AG04450 (cell line): ENCODE measurements around the gene DRD2. TPM values are rescaled to one million over a fixed set of nuclear protein-coding genes. Genes with fewer than 3 reads are reported as not detected.

Experiments used
- CTCF ChIA-PET: fragments of 300-600, 350-600 bp; formaldehyde crosslinking; extraction: SDS; loops from one replicate; lab custom pipeline; 2022; ENCODE audit warnings: antibody characterized with exemption, inconsistent platforms; lab: Charles Lee
- POLR2A ChIA-PET: fragments of 350-600 bp; formaldehyde crosslinking; extraction: SDS; loops from one replicate; lab custom pipeline; 2021; ENCODE audit warnings: antibody characterized with exemption, inconsistent platforms; lab: Yijun Ruan, JAX
- DNase-seq: peaks from one replicate; pipeline ENCODE4 v3.0.0-alpha.2; 2011; ENCODE audit warnings: low read depth, low spot score
- H3K27ac ChIP-seq: one replicate; pipeline ENCODE4 v1.5.1; 2012; ENCODE audit warnings: low read depth, low read length, control low read depth
- H3K27me3 ChIP-seq: one replicate; pipeline ENCODE4 v1.6.0; 2012; ENCODE audit warnings: low read length; ENCODE audit not compliant: control insufficient read depth, insufficient read depth
- H3K4me3 ChIP-seq: 2 replicates; pipeline ENCODE4 v1.5.1; 2011; ENCODE audit warnings: mild to moderate bottlenecking, low read depth, low read length, control low read depth
- H3K9me3 ChIP-seq: 2 replicates; pipeline ENCODE4 v1.5.1; 2012; ENCODE audit warnings: low read length; ENCODE audit not compliant: control insufficient read depth, insufficient read depth
- CTCF ChIP-seq: IDR thresholded peaks from 2 replicates; pipeline ENCODE4 v1.5.1; 2011; ENCODE audit warnings: low read depth, low read length, control low read depth, inconsistent platforms
- polyA plus RNA-seq: library from polyadenylated mRNA; depleted of rRNA; stranded (reverse); fragments of >200 nt; gene quantifications from 2 replicates; pipeline ENCODE4 v1.2.3, GENCODE V29; 2011

DRD2 gene
- polyA plus RNA-seq, 1 experiment: not detected

GRCh38 chr11:113461639-113462038, 13.6 kb downstream of the DRD2 start:
- no peak for TF ChIP-seq CTCF
- Histone ChIP-seq H3K4me3 (no peak overlapping the region), H3K9me3 (no peaks in the 10 kb centered on the region), H3K27me3 (peaks cover 3% of the 10 kb centered on the region), H3K27ac (no peak overlapping the region)
- ChIA-PET CTCF (no interaction called here), POLR2A (no interaction called here)
- no peak for DNase-seq

- ChIA-PET CTCF (no interaction called here), POLR2A (no interaction called here)
- DNase-seq: no peak
- H3K27ac ChIP-seq: no peak overlapping the region
- no peak for TF ChIP-seq CTCF
- peaks cover 3% of the 10 kb centered on the region for H3K27me3 ChIP-seq
- no peaks in the 10 kb centered on the region for H3K9me3 ChIP-seq
- no peak overlapping the region for H3K4me3 ChIP-seq
Measured at GRCh38 chr11:113460469-113460868, 14.7 kb downstream of the DRD2 start.

GRCh38 chr11:113458189-113458588, 17.0 kb downstream of the DRD2 start:
- no peaks in the 10 kb centered on the region for H3K9me3 ChIP-seq
- DNase-seq: no peak
- ChIA-PET POLR2A (no interaction called here), CTCF (no interaction called here)
- peaks cover 5% of the 10 kb centered on the region for H3K27me3 ChIP-seq
- TF ChIP-seq CTCF: no peak
- no peak overlapping the region for H3K27ac ChIP-seq
- no peak overlapping the region for H3K4me3 ChIP-seq

- CTCF ChIA-PET: no interaction called here
- POLR2A ChIA-PET: no interaction called here
- peaks cover 5% of the 10 kb centered on the region for H3K27me3 ChIP-seq
Measured at GRCh38 chr11:113457784-113458183, 17.4 kb downstream of the DRD2 start.

GRCh38 chr11:113454455-113454854, 20.7 kb downstream of the DRD2 start:
- H3K27me3 ChIP-seq: peaks cover 2% of the 10 kb centered on the region
- ChIA-PET POLR2A (no interaction called here), CTCF (no interaction called here)
- H3K27ac ChIP-seq: no peak overlapping the region
- H3K4me3 ChIP-seq: no peak overlapping the region
- TF ChIP-seq CTCF: no peak
- no peak for DNase-seq
- no peaks in the 10 kb centered on the region for H3K9me3 ChIP-seq

More at GRCh38 chr11:113457784-113458183, 17.4 kb downstream of the DRD2 start:
- Histone ChIP-seq H3K27ac (no peak overlapping the region), H3K4me3 (no peak overlapping the region), H3K9me3 (no peaks in the 10 kb centered on the region)
- DNase-seq: no peak
- TF ChIP-seq CTCF: no peak
